Measurements from ENCODE around the gene EEF2. TPM values are rescaled to one million over a fixed set of nuclear protein-coding genes. Genes with fewer than 3 reads are reported as not detected.
"Not testable (repeated sequence)": the region's sequence is repeated elsewhere in the genome, so short reads cannot be mapped to it uniquely, and the experiment has no call there.

EEF2 gene
- total and polyA plus RNA-seq, 12 donors = 752 to 3,482 (median 2,119) TPM

GRCh38 chr19:3968556-3969434, 16.5 kb downstream of the EEF2 start:
- Histone ChIP-seq H3K36me3 (replicated peaks in 1 of 2) (peaks cover 0 to 50% of the 10 kb centered on the region in 2 donors), H3K27me3 (no peaks in the 10 kb centered on the region), H3K4me3 (peak overlapping the region in 1 of 4 donors; percentile 96), H3K9me3 (replicated peaks in 1 of 3) (no peaks in the 10 kb centered on the region), H3K4me1 (replicated peaks in 1 of 2) (peaks cover 9 to 26% of the 10 kb centered on the region in 2 donors), H3K27ac (peak overlapping the region in 4 of 5 donors; percentile 10 to 95 (median 84))
- WGBS, 4 donors = 51 to 56% (median 53%) methylated on average over 9 of the region's 9 CpGs
- no peak for TF ChIP-seq POLR2A (IDR thresholded peaks at IDR 0.05)
- TF ChIP-seq CTCF (IDR thresholded peaks at IDR 0.05) = no peak
- intact Hi-C loops (cut with DNase I) = no loop called here
- DNase-seq = peak in 6 of 7 donors; percentile 59 to 91 (median 77)

- Histone ChIP-seq H3K27ac (peak overlapping the region in 3 of 5 donors; percentile 26 to 95 (median 59)), H3K36me3 (replicated peaks in 1 of 2) (peaks cover 0 to 58% of the 10 kb centered on the region in 2 donors), H3K4me1 (replicated peaks in 1 of 2) (peaks cover 9 to 26% of the 10 kb centered on the region in 2 donors)
- H3K27me3 ChIP-seq; H3K9me3 ChIP-seq (replicated peaks in 1 of 3); DNase-seq; H3K4me3 ChIP-seq; intact Hi-C loops (cut with DNase I): not testable (repeated sequence)
- 91 to 96% (median 94%) methylated on average over 9 to 12 of the region's 12 CpGs for WGBS, 4 donors
Measured at GRCh38 chr19:3967983-3968382, 17.3 kb downstream of the EEF2 start.

- no peak overlapping the region for H3K4me3 ChIP-seq
- peaks cover 9 to 26% of the 10 kb centered on the region in 2 donors for H3K4me1 ChIP-seq (replicated peaks in 1 of 2)
- TF ChIP-seq POLR2A (IDR thresholded peaks at IDR 0.05) (no peak), CTCF (IDR thresholded peaks at IDR 0.05) (no peak)
- WGBS, 4 donors = 81 to 91% (median 87%) methylated on average over 17 to 30 of the region's 30 CpGs
- DNase-seq = peak in 1 of 7 donors; percentile 8
- H3K36me3 ChIP-seq (replicated peaks in 1 of 2) = peaks cover 0 to 75% of the 10 kb centered on the region in 2 donors
- intact Hi-C loops (cut with DNase I) = no loop called here
- H3K27ac ChIP-seq = peak overlapping the region in 1 of 5 donors; percentile 3
- no peaks in the 10 kb centered on the region for H3K9me3 ChIP-seq (replicated peaks in 1 of 3)
- H3K27me3 ChIP-seq = no peaks in the 10 kb centered on the region
Measured at GRCh38 chr19:3966051-3967017, 18.9 kb downstream of the EEF2 start.

- no peak for TF ChIP-seq POLR2A (IDR thresholded peaks at IDR 0.05)
- no peak for TF ChIP-seq CTCF (IDR thresholded peaks at IDR 0.05)
- intact Hi-C loops (cut with DNase I) = no loop called here
- 83 to 93% (median 91%) methylated on average over 26 to 60 of the region's 60 CpGs for WGBS, 4 donors
- peaks cover 0 to 93% of the 10 kb centered on the region in 2 donors for H3K36me3 ChIP-seq (replicated peaks in 1 of 2)
- H3K4me1 ChIP-seq (replicated peaks in 1 of 2) = peaks cover under 1 to 18% of the 10 kb centered on the region in 2 donors
- H3K27ac ChIP-seq = no peak overlapping the region
- no peak overlapping the region for H3K4me3 ChIP-seq
- no peaks in the 10 kb centered on the region for H3K9me3 ChIP-seq (replicated peaks in 1 of 3)
- H3K27me3 ChIP-seq = no peaks in the 10 kb centered on the region
- peak in 3 of 7 donors; percentile 9 to 18 (median 17) for DNase-seq
Measured at GRCh38 chr19:3964256-3965194, 20.7 kb downstream of the EEF2 start.

Measured in adrenal gland (tissue), 12 donors.